PC-9 (cell line): ENCODE measurements around the gene DCLK2. TPM values are rescaled to one million over a fixed set of nuclear protein-coding genes. Genes with fewer than 3 reads are reported as not detected.

ENCODE experiments used
- BruUV-seq: library from RNA; stranded (reverse); fragments of 400-500 nt; replicated peaks from 2 replicates; lab custom pipeline; 2021; lab: Mats Ljungman, UMichigan
- CTCF ChIA-PET: fragments of 300-600 bp; sonication (Branson Sonifier 250); formaldehyde crosslinking; loops from one replicate; lab custom pipeline; 2022; ENCODE audit warnings: antibody characterized with exemption; lab: Charles Lee
- POLR2A ChIA-PET: fragments of 300-600 bp; sonication (Branson Sonifier 250); formaldehyde crosslinking; loops from one replicate; lab custom pipeline; 2022; ENCODE audit warnings: antibody characterized with exemption; ENCODE audit not compliant: unreplicated experiment; lab: Charles Lee
- DNase-seq, 2 experiments: peaks; one replicate each; pipeline versions ENCODE4 v3.0.0 to v3.0.0-alpha.2; 2015 to 2022; ENCODE audit warnings: mixed read lengths in 1 of 2
- H2AFZ ChIP-seq: fragments of 200-600 bp; sonication (generic); 2 replicates; pipeline ENCODE4 v1.8.1; 2017; ENCODE audit warnings: antibody characterized with exemption
- H3F3A ChIP-seq: fragments of 200-600 bp; sonication (generic); 2 replicates; pipeline ENCODE4 v1.8.1; 2017; ENCODE audit warnings: antibody characterized with exemption, mild to moderate bottlenecking, low read depth; ENCODE audit not compliant: insufficient read depth
- H3K27ac ChIP-seq: fragments of 200-600 bp; sonication (generic); 2 replicates; pipeline ENCODE4 v1.6.1; 2016; ENCODE audit warnings: mixed run types
- H3K27me3 ChIP-seq: fragments of 200-600 bp; sonication (generic); 2 replicates; pipeline ENCODE4 v1.6.1; 2016; ENCODE audit warnings: low read depth, mixed run types; ENCODE audit not compliant: insufficient read depth
- H3K36me3 ChIP-seq: fragments of 200-600 bp; sonication (generic); 2 replicates; pipeline ENCODE4 v1.6.1; 2016; ENCODE audit warnings: low read depth, mixed run types
- H3K4me1 ChIP-seq: fragments of 200-600 bp; sonication (generic); replicated peaks from 2 replicates; pipeline ENCODE4 v1.6.1; 2016; ENCODE audit warnings: mixed run types; ENCODE audit not compliant: insufficient read depth
- H3K4me2 ChIP-seq: fragments of 200-600 bp; sonication (generic); 2 replicates; pipeline ENCODE4 v1.6.1; 2017; ENCODE audit warnings: mixed run types
- H3K4me3 ChIP-seq: fragments of 200-600 bp; sonication (generic); 2 replicates; pipeline ENCODE4 v1.6.1; 2016; ENCODE audit warnings: mixed run types
- H3K79me2 ChIP-seq: fragments of 200-600 bp; sonication (generic); 2 replicates; pipeline ENCODE4 v1.6.1; 2017; ENCODE audit warnings: low read depth, mixed run types
- H3K9me2 ChIP-seq: fragments of 200-600 bp; sonication (generic); 2 replicates; pipeline ENCODE4 v1.8.1; 2017; ENCODE audit warnings: mild to moderate bottlenecking; ENCODE audit not compliant: insufficient read depth
- H3K9me3 ChIP-seq: fragments of 200-600 bp; sonication (generic); 2 replicates; pipeline ENCODE4 v1.8.1; 2016; ENCODE audit warnings: low read depth; ENCODE audit not compliant: insufficient read depth
- H4K20me1 ChIP-seq: fragments of 200-600 bp; sonication (generic); 2 replicates; pipeline ENCODE4 v1.8.1; 2017; ENCODE audit not compliant: insufficient read depth
- EZH2 ChIP-seq: fragments of 200-600 bp; sonication (generic); IDR thresholded peaks from 2 replicates; pipeline ENCODE4 v1.8.0; 2017; ENCODE audit warnings: antibody characterized with exemption, low read depth
- intact Hi-C: fragments of 100-400 bp; cut with micrococcal nuclease; formaldehyde crosslinking; loops from one replicate; pipeline ENCODE4 v1.10.0; 2022; ENCODE audit not compliant: unreplicated experiment
- total RNA-seq: library from RNA; stranded (reverse); gene quantifications from 2 replicates; pipeline ENCODE4 v1.2.3, GENCODE V29; 2021
- TF ChIP-seq, protein P1 (sequence below): fragments of 200-600 bp; sonication (generic); conservative IDR thresholded peaks from 2 replicates; pipeline ENCODE4 v1.6.1; 2017; ENCODE audit warnings: mixed run types, antibody characterized with exemption, mild to moderate bottlenecking, moderate library complexity

DCLK2 gene
- total RNA-seq, 1 experiment from 2014 or later, result 0.41 TPM

- no peak overlapping the region for H3K27ac ChIP-seq
- H3K9me3 ChIP-seq, result no peaks in the 10 kb centered on the region
- POLR2A ChIA-PET, result no interaction called here
- intact Hi-C loops, result no loop called here
- H3K4me2 ChIP-seq, result no peak overlapping the region
- no peaks in the 10 kb centered on the region for H4K20me1 ChIP-seq
- peaks cover 14% of the 10 kb centered on the region for H3K4me1 ChIP-seq
- H3K9me2 ChIP-seq, result no peaks in the 10 kb centered on the region
- no peaks in the 10 kb centered on the region for H3K36me3 ChIP-seq
- no peak for DNase-seq
- no TSS peak for BruUV-seq
- no peak overlapping the region for H3K4me3 ChIP-seq
- no peak overlapping the region for H2AFZ ChIP-seq
- TF ChIP-seq, protein P1, sequence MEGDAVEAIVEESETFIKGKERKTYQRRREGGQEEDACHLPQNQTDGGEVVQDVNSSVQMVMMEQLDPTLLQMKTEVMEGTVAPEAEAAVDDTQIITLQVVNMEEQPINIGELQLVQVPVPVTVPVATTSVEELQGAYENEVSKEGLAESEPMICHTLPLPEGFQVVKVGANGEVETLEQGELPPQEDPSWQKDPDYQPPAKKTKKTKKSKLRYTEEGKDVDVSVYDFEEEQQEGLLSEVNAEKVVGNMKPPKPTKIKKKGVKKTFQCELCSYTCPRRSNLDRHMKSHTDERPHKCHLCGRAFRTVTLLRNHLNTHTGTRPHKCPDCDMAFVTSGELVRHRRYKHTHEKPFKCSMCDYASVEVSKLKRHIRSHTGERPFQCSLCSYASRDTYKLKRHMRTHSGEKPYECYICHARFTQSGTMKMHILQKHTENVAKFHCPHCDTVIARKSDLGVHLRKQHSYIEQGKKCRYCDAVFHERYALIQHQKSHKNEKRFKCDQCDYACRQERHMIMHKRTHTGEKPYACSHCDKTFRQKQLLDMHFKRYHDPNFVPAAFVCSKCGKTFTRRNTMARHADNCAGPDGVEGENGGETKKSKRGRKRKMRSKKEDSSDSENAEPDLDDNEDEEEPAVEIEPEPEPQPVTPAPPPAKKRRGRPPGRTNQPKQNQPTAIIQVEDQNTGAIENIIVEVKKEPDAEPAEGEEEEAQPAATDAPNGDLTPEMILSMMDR, result no peak
- TF ChIP-seq EZH2, result no peak
- H3F3A ChIP-seq, result peaks cover 11% of the 10 kb centered on the region; the same call in 1 of the 2 replicates
- H3K27me3 ChIP-seq, result no peaks in the 10 kb centered on the region
- no peaks in the 10 kb centered on the region for H3K79me2 ChIP-seq
- CTCF ChIA-PET, result no interaction called here
Observed at GRCh38 chr4:150142831-150143230, 64.6 kb downstream of the DCLK2 start.

GRCh38 chr4:150145090-150145945, 67.1 kb downstream of the DCLK2 start:
- intact Hi-C loops, result loop anchor here (5.0 kb wide), 1 partner anchor 57 kb away; no protein-coding TSS in a partner anchor
- Histone ChIP-seq H3K9me3 (no peaks in the 10 kb centered on the region), H3K27me3 (no peaks in the 10 kb centered on the region), H3K9me2 (no peaks in the 10 kb centered on the region), H3K79me2 (no peaks in the 10 kb centered on the region), H3F3A (peaks cover 11% of the 10 kb centered on the region; the same call in 1 of the 2 replicates), H3K4me2 (no peak overlapping the region), H2AFZ (no peak overlapping the region), H4K20me1 (no peaks in the 10 kb centered on the region), H3K4me1 (peaks cover 14% of the 10 kb centered on the region), H3K36me3 (no peaks in the 10 kb centered on the region), H3K4me3 (no peak overlapping the region), H3K27ac (no peak overlapping the region)
- TF ChIP-seq, protein P1, result no peak
- TF ChIP-seq EZH2, result no peak
- no TSS peak for BruUV-seq
- ChIA-PET CTCF (interaction anchor here (0.6 kb wide), 1 partner anchor 13 kb away, joined by 3 read pairs; no protein-coding TSS in a partner anchor), POLR2A (no interaction called here)
- DNase-seq, result no peak

GRCh38 chr4:150145946-150146340, 67.7 kb downstream of the DCLK2 start:
- Histone ChIP-seq H3K27ac (no peak overlapping the region), H3K36me3 (no peaks in the 10 kb centered on the region), H3K9me2 (no peaks in the 10 kb centered on the region), H3K4me1 (peaks cover 8% of the 10 kb centered on the region), H4K20me1 (no peaks in the 10 kb centered on the region), H3K27me3 (no peaks in the 10 kb centered on the region), H3K79me2 (no peaks in the 10 kb centered on the region), H3K4me2 (no peak overlapping the region), H3K9me3 (no peaks in the 10 kb centered on the region), H2AFZ (no peak overlapping the region), H3K4me3 (no peak overlapping the region), H3F3A (peaks cover 8% of the 10 kb centered on the region; the same call in 1 of the 2 replicates)
- intact Hi-C loops, result loop anchor here (5.0 kb wide), 1 partner anchor 56 kb away; no protein-coding TSS in a partner anchor
- TF ChIP-seq, protein P1, result no peak
- TF ChIP-seq EZH2, result no peak
- BruUV-seq, result no TSS peak
- ChIA-PET CTCF (no interaction called here), POLR2A (no interaction called here)
- no peak for DNase-seq
